H9 (cell line): Measurements from ENCODE around the gene LLGL2. TPM values are rescaled to one million over a fixed set of nuclear protein-coding genes. Genes with fewer than 3 reads are reported as not detected.

Experiments
- DNase-seq: peaks from one replicate; pipeline ENCODE4 v3.0.0-alpha.2; 2017
- H2AFZ ChIP-seq: one replicate; pipeline ENCODE4 v1.6.1; 2013; ENCODE audit warnings: mild to moderate bottlenecking, low read length, control low read depth, moderate library complexity
- H2AK5ac ChIP-seq: 2 replicates; pipeline ENCODE4 v1.6.1; 2013; ENCODE audit warnings: low read length, control low read depth, mixed read lengths; ENCODE audit not compliant: insufficient read length
- H2BK120ac ChIP-seq: one replicate; pipeline ENCODE4 v1.6.1; 2013; ENCODE audit warnings: low read depth, mild to moderate bottlenecking, low read length, control low read depth, inconsistent platforms; ENCODE audit not compliant: poor library complexity, severe bottlenecking
- H2BK12ac ChIP-seq: 2 replicates; pipeline ENCODE4 v1.6.1; 2013; ENCODE audit warnings: low read length, control low read depth, mixed read lengths, low read depth; ENCODE audit not compliant: insufficient read length
- H2BK15ac ChIP-seq: 2 replicates; pipeline ENCODE4 v1.6.1; 2013; ENCODE audit warnings: low read depth, low read length, control low read depth
- H2BK20ac ChIP-seq: one replicate; pipeline ENCODE4 v1.6.1; 2013; ENCODE audit warnings: low read depth, mild to moderate bottlenecking, low read length, control low read depth, inconsistent platforms; ENCODE audit not compliant: poor library complexity, severe bottlenecking
- H2BK5ac ChIP-seq: 2 replicates; pipeline ENCODE4 v1.6.1; 2013; ENCODE audit warnings: low read length, control low read depth, mixed read lengths; ENCODE audit not compliant: insufficient read length
- H3K14ac ChIP-seq: 2 replicates; pipeline ENCODE4 v1.6.1; 2013; ENCODE audit warnings: low read length, control low read depth; ENCODE audit not compliant: insufficient read depth
- H3K18ac ChIP-seq: 2 replicates; pipeline ENCODE4 v1.6.1; 2013; ENCODE audit warnings: low read depth, mild to moderate bottlenecking, mixed read lengths, low read length, control low read depth; ENCODE audit not compliant: insufficient read length
- H3K23ac ChIP-seq: 2 replicates; pipeline ENCODE4 v1.6.1; 2013; ENCODE audit warnings: low read length, control low read depth, mixed read lengths, low read depth; ENCODE audit not compliant: insufficient read length
- H3K23me2 ChIP-seq: 2 replicates; pipeline ENCODE4 v1.6.1; 2013; ENCODE audit warnings: low read depth, mild to moderate bottlenecking, mixed read lengths, low read length, control low read depth; ENCODE audit not compliant: insufficient read length, poor library complexity, severe bottlenecking
- H3K27ac ChIP-seq: 2 replicates; pipeline ENCODE4 v1.5.1; 2013; ENCODE audit warnings: low read length, control low read depth, mixed read lengths, low read depth; ENCODE audit not compliant: insufficient read length
- H3K27me3 ChIP-seq: 2 replicates; pipeline ENCODE4 v1.6.1; 2013; ENCODE audit warnings: low read length, control low read depth, inconsistent platforms; ENCODE audit not compliant: insufficient read depth
- H3K4ac ChIP-seq: 2 replicates; pipeline ENCODE4 v1.6.1; 2013; ENCODE audit warnings: low read depth, mild to moderate bottlenecking, control low read depth, inconsistent platforms, low read length, moderate library complexity
- H3K4me1 ChIP-seq: 2 replicates; pipeline ENCODE4 v1.6.1; 2013; ENCODE audit warnings: low read length, control low read depth, inconsistent platforms; ENCODE audit not compliant: insufficient read depth
- H3K4me2 ChIP-seq: 2 replicates; pipeline ENCODE4 v1.6.1; 2013; ENCODE audit warnings: low read length, control low read depth, mixed read lengths; ENCODE audit not compliant: insufficient read length, insufficient read depth
- H3K56ac ChIP-seq: 2 replicates; pipeline ENCODE4 v1.6.1; 2013; ENCODE audit warnings: low read depth, mild to moderate bottlenecking, mixed read lengths, low read length, control low read depth; ENCODE audit not compliant: insufficient read length
- H3K79me1 ChIP-seq: 2 replicates; pipeline ENCODE4 v1.6.1; 2013; ENCODE audit warnings: low read depth, mild to moderate bottlenecking, moderate library complexity, low read length, control low read depth, inconsistent platforms; ENCODE audit not compliant: insufficient read depth, poor library complexity, severe bottlenecking
- H3K79me2 ChIP-seq: 2 replicates; pipeline ENCODE4 v1.6.1; 2013; ENCODE audit warnings: low read length, control low read depth, inconsistent platforms; ENCODE audit not compliant: insufficient read depth
- H3K9ac ChIP-seq: 2 replicates; pipeline ENCODE4 v1.6.1; 2013; ENCODE audit warnings: low read length, control low read depth, mixed read lengths; ENCODE audit not compliant: insufficient read length; ENCODE audit errors: extremely low read depth
- H3K9me3 ChIP-seq: one replicate; pipeline ENCODE4 v1.6.1; 2013; ENCODE audit warnings: low read depth, low read length, inconsistent platforms; ENCODE audit not compliant: control insufficient read depth
- H3T11ph ChIP-seq: one replicate; pipeline ENCODE4 v1.6.1; 2013; ENCODE audit warnings: mild to moderate bottlenecking, low read length, control low read depth, inconsistent platforms
- H4K20me1 ChIP-seq: one replicate; pipeline ENCODE4 v1.6.1; 2013; ENCODE audit not compliant: control insufficient read depth, insufficient read length, insufficient read depth
- H4K5ac ChIP-seq: 2 replicates; pipeline ENCODE4 v1.6.1; 2013; ENCODE audit warnings: low read depth, mild to moderate bottlenecking, mixed read lengths, low read length, control low read depth; ENCODE audit not compliant: insufficient read length
- H4K8ac ChIP-seq: replicated peaks from 2 replicates; pipeline ENCODE4 v1.6.1; 2013; ENCODE audit warnings: low read length, control low read depth, mixed read lengths, low read depth; ENCODE audit not compliant: insufficient read length
- H4K91ac ChIP-seq: 2 replicates; pipeline ENCODE4 v1.6.1; 2013; ENCODE audit warnings: low read depth, mild to moderate bottlenecking, moderate library complexity, mixed read lengths, low read length, control low read depth; ENCODE audit not compliant: insufficient read length
- H3K27ac Mint-ChIP-seq, 3 experiments: 2 replicates in 2 of 3; 3 replicates in 1 of 3; pipeline ENCODE4 v1.8.0; 2020 to 2021; ENCODE audit warnings: mixed read lengths in 3 of 3, mild to moderate bottlenecking in 1 of 3, moderate library complexity in 1 of 3
- H3K27me3 Mint-ChIP-seq: 2 replicates; pipeline ENCODE4 v1.8.0; 2021; ENCODE audit warnings: low read depth, mild to moderate bottlenecking, moderate library complexity, mixed read lengths
- H3K36me3 Mint-ChIP-seq, 3 experiments: 2 replicates in 2 of 3; 3 replicates in 1 of 3; pipeline ENCODE4 v1.8.0; 2020 to 2021; ENCODE audit warnings: low read depth in 3 of 3, mixed read lengths in 3 of 3; ENCODE audit not compliant: insufficient read depth in 1 of 3
- H3K4me1 Mint-ChIP-seq, 2 experiments: 2 replicates each; pipeline ENCODE4 v1.8.0; 2020; ENCODE audit warnings: mixed read lengths in 2 of 2
- H3K4me3 Mint-ChIP-seq, 2 experiments: 2 replicates in 1 of 2; 3 replicates in 1 of 2; pipeline ENCODE4 v1.8.0; 2020 to 2021; ENCODE audit warnings: mild to moderate bottlenecking in 2 of 2, mixed read lengths in 2 of 2, moderate library complexity in 1 of 2
- H3K9me3 Mint-ChIP-seq, 2 experiments: 2 replicates in 1 of 2; 3 replicates in 1 of 2; pipeline ENCODE4 v1.8.0; 2020; ENCODE audit warnings: mild to moderate bottlenecking in 2 of 2, mixed read lengths in 2 of 2, moderate library complexity in 1 of 2
- CTCF ChIP-seq: fragments of 200-600 bp; sonication (generic); conservative IDR thresholded peaks from 3 replicates; pipeline ENCODE4 v1.8.0; 2021; ENCODE audit warnings: antibody characterized with exemption, mild to moderate bottlenecking
- WGBS: extraction: QIAGEN DNeasy Blood & Tissue Kit; methylation state at CpG from one replicate; pipeline ENCODE4 v1.1.7; 2013; ENCODE audit warnings: missing lambda C conversion rate, low lambda C conversion rate, mixed read lengths; ENCODE audit not compliant: insufficient read length; ENCODE audit errors: extremely low coverage; 5-methylcytosine and 5-hydroxymethylcytosine counted together
- total RNA-seq: library from RNA; stranded (reverse); gene quantifications from 2 replicates; pipeline ENCODE4 v1.2.1, GENCODE V29; 2021

LLGL2 gene
- total RNA-seq, 1 experiment from 2014 or later, result 90.4 TPM

GRCh38 chr17:75570772-75571171 is 45.3 kb downstream of the LLGL2 start:
- H3K79me1 ChIP-seq, result no peaks in the 10 kb centered on the region
- H3K23me2 ChIP-seq, result no peaks in the 10 kb centered on the region
- H3K9ac ChIP-seq, result no peak overlapping the region
- H2BK20ac ChIP-seq, result no peak overlapping the region
- no peak overlapping the region for H4K91ac ChIP-seq
- no peak overlapping the region for H3K14ac ChIP-seq
- Mint-ChIP-seq H3K4me1 (no peaks in the 10 kb centered on the region), H3K36me3 (peaks cover 2 to 24% (median 8%) of the 10 kb centered on the region in 3 experiments; a peak in 5 of 7 replicates), H3K27ac (no peak overlapping the region), H3K4me3 (no peak overlapping the region), H3K9me3 (no peaks in the 10 kb centered on the region), H3K27me3 (peaks cover 1% of the 10 kb centered on the region; the same call in 1 of the 2 replicates)
- H3K4me1 ChIP-seq, result no peaks in the 10 kb centered on the region
- no peak overlapping the region for H3K18ac ChIP-seq
- no CpG with 5 or more reads among the region's 11 CpGs for WGBS
- DNase-seq, result no peak
- TF ChIP-seq CTCF, result no peak
- no peak overlapping the region for H3K4ac ChIP-seq
- H3K4me2 ChIP-seq, result no peak overlapping the region
- no peak overlapping the region for H4K5ac ChIP-seq
- no peak overlapping the region for H2AFZ ChIP-seq
- no peak overlapping the region for H4K8ac ChIP-seq
- H4K20me1 ChIP-seq, result no peaks in the 10 kb centered on the region
- H2AK5ac ChIP-seq, result no peak overlapping the region
- no peak overlapping the region for H3K56ac ChIP-seq
- H3K9me3 ChIP-seq, result no peaks in the 10 kb centered on the region
- H3K27me3 ChIP-seq, result no peaks in the 10 kb centered on the region
- no peak overlapping the region for H3K27ac ChIP-seq
- H2BK12ac ChIP-seq, result no peak overlapping the region
- H2BK120ac ChIP-seq, result no peak overlapping the region
- H3T11ph ChIP-seq, result no peak overlapping the region
- no peak overlapping the region for H3K23ac ChIP-seq
- H3K79me2 ChIP-seq, result no peaks in the 10 kb centered on the region
- H2BK5ac ChIP-seq, result no peak overlapping the region
- no peak overlapping the region for H2BK15ac ChIP-seq
